ENCODE measurements around the gene STRN.
A peak's percentile ranks its signal among the peaks of the same experiment; 100 is the strongest.
"Not testable (repeated sequence)": the region's sequence is repeated elsewhere in the genome, so short reads cannot be mapped to it uniquely, and the experiment has no call there.

The STRN gene

GRCh38 chr2:36966370-36967235 is at the start of gene STRN:
Gene STRN (minus strand): TSS chr2:36966536. CDS start chr2:36966463, 73 bp downstream.
- DNase-seq (ENCODE audit: low read depth, low spot score): no peak
- Histone ChIP-seq H3K4me3 (ENCODE audit: low read length) (peak within 1 kb of the TSS; percentile 64; the same call in 1 of the 2 replicates), H3K4me1 (ENCODE audit: control insufficient read depth, insufficient read depth, low read length) (no peaks in the 10 kb centered on the region), H3K27ac (ENCODE audit: low read length) (no peak within 1 kb of the TSS), H3K36me3 (ENCODE audit: control insufficient read depth, insufficient read depth, low read length) (no peaks in the 10 kb centered on the region), H3K27me3 (ENCODE audit: control insufficient read depth, insufficient read depth, low read length) (no peaks in the 10 kb centered on the region), H3K9me3 (ENCODE audit: control insufficient read depth, insufficient read depth, low read length) (no peaks in the 10 kb centered on the region)
- WGBS (ENCODE audit: insufficient coverage, insufficient read length): no CpG with 5 or more reads among the region's 91 CpGs

GRCh38 chr2:37013315-37013641 is 46.9 kb upstream of the STRN start:
- DNase-seq (ENCODE audit: low read depth, low spot score): no peak
- Histone ChIP-seq H3K27me3 (ENCODE audit: control insufficient read depth, insufficient read depth, low read length) (no peaks in the 10 kb centered on the region), H3K36me3 (ENCODE audit: control insufficient read depth, insufficient read depth, low read length) (peaks cover 3% of the 10 kb centered on the region; the same call in 1 of the 2 replicates), H3K4me1 (ENCODE audit: control insufficient read depth, insufficient read depth, low read length) (no peaks in the 10 kb centered on the region), H3K27ac (ENCODE audit: low read length) (no peak overlapping the region), H3K9me3 (ENCODE audit: control insufficient read depth, insufficient read depth, low read length) (no peaks in the 10 kb centered on the region), H3K4me3 (ENCODE audit: low read length) (no peak overlapping the region)
- no CpG with 5 or more reads among the region's 4 CpGs for WGBS (ENCODE audit: insufficient coverage, insufficient read length)

- Histone ChIP-seq H3K4me1 (ENCODE audit: control insufficient read depth, insufficient read depth, low read length) (no peaks in the 10 kb centered on the region), H3K27me3 (ENCODE audit: control insufficient read depth, insufficient read depth, low read length) (no peaks in the 10 kb centered on the region), H3K4me3 (ENCODE audit: low read length) (no peak overlapping the region), H3K9me3 (ENCODE audit: control insufficient read depth, insufficient read depth, low read length) (no peaks in the 10 kb centered on the region), H3K36me3 (ENCODE audit: control insufficient read depth, insufficient read depth, low read length) (peaks cover 3% of the 10 kb centered on the region; the same call in 1 of the 2 replicates), H3K27ac (ENCODE audit: low read length) (no peak overlapping the region)
- no peak for DNase-seq (ENCODE audit: low read depth, low spot score)
- no CpG with 5 or more reads among the region's 5 CpGs for WGBS (ENCODE audit: insufficient coverage, insufficient read length)
Observed at GRCh38 chr2:37011130-37011529, 44.8 kb upstream of the STRN start.

- DNase-seq (ENCODE audit: low read depth, low spot score): peak; percentile 13
- H3K4me3 ChIP-seq (ENCODE audit: low read length): no peak overlapping the region
- WGBS (ENCODE audit: insufficient coverage, insufficient read length): no CpG with 5 or more reads among the region's 8 CpGs
- H3K27me3 ChIP-seq (ENCODE audit: control insufficient read depth, insufficient read depth, low read length): no peaks in the 10 kb centered on the region
- no peaks in the 10 kb centered on the region; the same call in 1 of the 2 replicates for H3K36me3 ChIP-seq (ENCODE audit: control insufficient read depth, insufficient read depth, low read length)
- H3K4me1 ChIP-seq (ENCODE audit: control insufficient read depth, insufficient read depth, low read length): no peaks in the 10 kb centered on the region
- H3K27ac ChIP-seq (ENCODE audit: low read length): no peak overlapping the region
- H3K9me3 ChIP-seq (ENCODE audit: control insufficient read depth, insufficient read depth, low read length): no peaks in the 10 kb centered on the region
Observed at GRCh38 chr2:37005118-37005868, 39.0 kb upstream of the STRN start.

GRCh38 chr2:37000988-37001556 is 34.7 kb upstream of the STRN start:
- no CpG with 5 or more reads among the region's 2 CpGs for WGBS (ENCODE audit: insufficient coverage, insufficient read length)
- Histone ChIP-seq H3K4me1 (ENCODE audit: control insufficient read depth, insufficient read depth, low read length) (no peaks in the 10 kb centered on the region), H3K9me3 (ENCODE audit: control insufficient read depth, insufficient read depth, low read length) (no peaks in the 10 kb centered on the region), H3K27me3 (ENCODE audit: control insufficient read depth, insufficient read depth, low read length) (no peaks in the 10 kb centered on the region), H3K27ac (ENCODE audit: low read length) (no peak overlapping the region), H3K4me3 (ENCODE audit: low read length) (no peak overlapping the region), H3K36me3 (ENCODE audit: control insufficient read depth, insufficient read depth, low read length) (no peaks in the 10 kb centered on the region; the same call in 1 of the 2 replicates)
- no peak for DNase-seq (ENCODE audit: low read depth, low spot score)

GRCh38 chr2:37000318-37000717 is 34.0 kb upstream of the STRN start:
- H3K9me3 ChIP-seq (ENCODE audit: control insufficient read depth, insufficient read depth, low read length): no peaks in the 10 kb centered on the region
- WGBS (ENCODE audit: insufficient coverage, insufficient read length): no CpG with 5 or more reads among the region's 6 CpGs
- H3K27me3 ChIP-seq (ENCODE audit: control insufficient read depth, insufficient read depth, low read length): no peaks in the 10 kb centered on the region
- DNase-seq (ENCODE audit: low read depth, low spot score): no peak
- H3K27ac ChIP-seq (ENCODE audit: low read length): no peak overlapping the region
- H3K4me3 ChIP-seq (ENCODE audit: low read length): no peak overlapping the region
- no peaks in the 10 kb centered on the region; the same call in 1 of the 2 replicates for H3K36me3 ChIP-seq (ENCODE audit: control insufficient read depth, insufficient read depth, low read length)
- H3K4me1 ChIP-seq (ENCODE audit: control insufficient read depth, insufficient read depth, low read length): no peaks in the 10 kb centered on the region

GRCh38 chr2:36999416-36999815 is 33.1 kb upstream of the STRN start:
- not testable (repeated sequence) for H3K27ac ChIP-seq (ENCODE audit: low read length); H3K27me3 ChIP-seq (ENCODE audit: control insufficient read depth, insufficient read depth, low read length); H3K36me3 ChIP-seq (ENCODE audit: control insufficient read depth, insufficient read depth, low read length); H3K4me1 ChIP-seq (ENCODE audit: control insufficient read depth, insufficient read depth, low read length); H3K9me3 ChIP-seq (ENCODE audit: control insufficient read depth, insufficient read depth, low read length); H3K4me3 ChIP-seq (ENCODE audit: low read length); DNase-seq (ENCODE audit: low read depth, low spot score)
- no CpG with 5 or more reads among the region's 9 CpGs for WGBS (ENCODE audit: insufficient coverage, insufficient read length)

- Histone ChIP-seq H3K27me3 (ENCODE audit: control insufficient read depth, insufficient read depth, low read length) (no peaks in the 10 kb centered on the region), H3K27ac (ENCODE audit: low read length) (no peak overlapping the region), H3K9me3 (ENCODE audit: control insufficient read depth, insufficient read depth, low read length) (no peaks in the 10 kb centered on the region), H3K4me3 (ENCODE audit: low read length) (no peak overlapping the region), H3K36me3 (ENCODE audit: control insufficient read depth, insufficient read depth, low read length) (no peaks in the 10 kb centered on the region), H3K4me1 (ENCODE audit: control insufficient read depth, insufficient read depth, low read length) (no peaks in the 10 kb centered on the region)
- WGBS (ENCODE audit: insufficient coverage, insufficient read length): no CpG with 5 or more reads among the region's 6 CpGs
- no peak for DNase-seq (ENCODE audit: low read depth, low spot score)
Observed at GRCh38 chr2:36993841-36994620, 27.7 kb upstream of the STRN start.

GRCh38 chr2:36988008-36988407 is 21.7 kb upstream of the STRN start:
- DNase-seq (ENCODE audit: low read depth, low spot score): no peak
- no CpG with 5 or more reads among the region's 6 CpGs for WGBS (ENCODE audit: insufficient coverage, insufficient read length)

GRCh38 chr2:36982467-36982866 is 16.1 kb upstream of the STRN start:
- Histone ChIP-seq H3K27me3 (ENCODE audit: control insufficient read depth, insufficient read depth, low read length) (no peaks in the 10 kb centered on the region), H3K9me3 (ENCODE audit: control insufficient read depth, insufficient read depth, low read length) (no peaks in the 10 kb centered on the region), H3K36me3 (ENCODE audit: control insufficient read depth, insufficient read depth, low read length) (no peaks in the 10 kb centered on the region), H3K27ac (ENCODE audit: low read length) (no peak overlapping the region), H3K4me1 (ENCODE audit: control insufficient read depth, insufficient read depth, low read length) (no peaks in the 10 kb centered on the region), H3K4me3 (ENCODE audit: low read length) (no peak overlapping the region)
- DNase-seq (ENCODE audit: low read depth, low spot score): no peak
- WGBS (ENCODE audit: insufficient coverage, insufficient read length): no CpG with 5 or more reads among the region's 3 CpGs

More at GRCh38 chr2:36988008-36988407, 21.7 kb upstream of the STRN start:
- Histone ChIP-seq H3K27me3 (ENCODE audit: control insufficient read depth, insufficient read depth, low read length) (no peaks in the 10 kb centered on the region), H3K9me3 (ENCODE audit: control insufficient read depth, insufficient read depth, low read length) (no peaks in the 10 kb centered on the region), H3K36me3 (ENCODE audit: control insufficient read depth, insufficient read depth, low read length) (no peaks in the 10 kb centered on the region), H3K4me1 (ENCODE audit: control insufficient read depth, insufficient read depth, low read length) (no peaks in the 10 kb centered on the region), H3K4me3 (ENCODE audit: low read length) (no peak overlapping the region), H3K27ac (ENCODE audit: low read length) (no peak overlapping the region)
